ENCODE results near the gene XG. TPM values are rescaled to one million over a fixed set of nuclear protein-coding genes. Genes with fewer than 3 reads are reported as not detected.
"Not testable (repeated sequence)": the region's sequence is repeated elsewhere in the genome, so short reads cannot be mapped to it uniquely, and the experiment has no call there.

Gene XG
- total and polyA plus RNA-seq, 2 of the 8 experiments (the other 6 are each of a cell fraction or from before 2014, with no cell fraction given) = 0.33 to 0.78 TPM

DNA sequence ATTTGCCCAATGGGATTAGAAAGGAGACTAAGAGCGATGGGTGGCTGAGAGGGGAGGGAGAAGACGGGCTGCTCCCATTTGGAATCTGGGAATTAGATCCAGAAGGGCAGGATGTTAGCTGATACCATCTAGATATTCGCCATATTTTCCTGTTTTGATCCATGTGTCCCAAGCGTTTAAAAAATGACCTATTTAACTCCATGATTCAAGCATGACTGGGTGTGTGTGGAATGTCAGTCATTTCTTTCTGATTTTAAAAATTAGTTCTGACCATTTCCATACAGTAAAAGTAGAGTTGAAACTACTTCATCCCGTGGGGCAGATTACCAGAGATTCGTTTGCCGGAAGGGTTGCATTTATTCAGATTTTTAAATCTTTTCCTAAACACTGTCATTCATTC lies 601 bp downstream of the XG start:
- H2BK5ac ChIP-seq (ENCODE audit: low read depth, low read length); H3K27ac ChIP-seq (ENCODE audit: low read depth, low read length); H3K56ac ChIP-seq (replicated peaks; ENCODE audit: insufficient read length, low read depth, low read length); H3K23me2 ChIP-seq (ENCODE audit: low read depth, low read length); DNase-seq (ENCODE audit: low read depth in 1 of 2, low spot score in 2 of 2); CTCF ChIA-PET (ENCODE audit: partially characterized antibody); H3K9me3 ChIP-seq (ENCODE audit: insufficient read depth in 2 of 2, low read depth in 1 of 2, low read length in 1 of 2); H3K14ac ChIP-seq (ENCODE audit: insufficient read length); H2AK5ac ChIP-seq (ENCODE audit: low read depth, low read length); H3K4me3 ChIP-seq (ENCODE audit: extremely low read depth in 1 of 4, insufficient read depth in 2 of 4, low read depth in 3 of 4, low read length in 4 of 4); H4K8ac ChIP-seq (ENCODE audit: extremely low read depth, insufficient read depth, low read length); H3K79me1 ChIP-seq (ENCODE audit: low read depth, low read length); FAIRE-seq; H4K91ac ChIP-seq (replicated peaks; ENCODE audit: insufficient read length, low read length); H2BK15ac ChIP-seq (ENCODE audit: low read length); H3K36me3 ChIP-seq (ENCODE audit: control insufficient read depth in 2 of 4, insufficient read depth in 4 of 4, low read length in 3 of 4); POLR2A ChIA-PET (ENCODE audit: partially characterized antibody); H3K18ac ChIP-seq (ENCODE audit: extremely low read depth, low read length); H3K4me1 ChIP-seq (replicated peaks in 1 of 4; ENCODE audit: control insufficient read depth in 3 of 4, insufficient read depth in 4 of 4, low read length in 3 of 4); H4K5ac ChIP-seq (ENCODE audit: insufficient read length, low read depth, low read length); H3K4ac ChIP-seq (replicated peaks; ENCODE audit: insufficient read length, low read depth, low read length); H3K23ac ChIP-seq (ENCODE audit: insufficient read length); H2AFZ ChIP-seq (ENCODE audit: low read length); H2BK120ac ChIP-seq (replicated peaks; ENCODE audit: low read depth, low read length); H4K20me1 ChIP-seq (replicated peaks in 1 of 2; ENCODE audit: control insufficient read depth in 1 of 2, insufficient read depth in 2 of 2, low read length in 2 of 2); H3K79me2 ChIP-seq (ENCODE audit: control insufficient read depth in 1 of 2, insufficient read depth in 2 of 2, low read length in 2 of 2); H2BK20ac ChIP-seq (ENCODE audit: low read length); H3K4me2 ChIP-seq (ENCODE audit: insufficient read depth in 1 of 2, low read depth in 2 of 2, low read length in 2 of 2); H3K27me3 ChIP-seq (replicated peaks in 1 of 4; ENCODE audit: control insufficient read depth in 3 of 4, extremely low read depth in 1 of 4, insufficient read depth in 3 of 4, low read length in 3 of 4); H3K9ac ChIP-seq (replicated peaks in 1 of 4; ENCODE audit: extremely low read depth in 1 of 4, low read depth in 3 of 4, low read length in 3 of 4); H2BK12ac ChIP-seq (ENCODE audit: low read depth, low read length): not testable (repeated sequence)
- WGBS, 2 experiments (ENCODE audit: extremely low coverage in 1 of 2, insufficient coverage in 1 of 2, insufficient read length in 1 of 2, insufficient replicate concordance in 2 of 2, low coverage in 1 of 2, low lambda C conversion rate in 2 of 2, missing lambda C conversion rate in 1 of 2) = 89% methylated on average over 6 of the region's 7 CpGs; no CpG with 5 or more reads in 1 of the 2 experiments

DNA sequence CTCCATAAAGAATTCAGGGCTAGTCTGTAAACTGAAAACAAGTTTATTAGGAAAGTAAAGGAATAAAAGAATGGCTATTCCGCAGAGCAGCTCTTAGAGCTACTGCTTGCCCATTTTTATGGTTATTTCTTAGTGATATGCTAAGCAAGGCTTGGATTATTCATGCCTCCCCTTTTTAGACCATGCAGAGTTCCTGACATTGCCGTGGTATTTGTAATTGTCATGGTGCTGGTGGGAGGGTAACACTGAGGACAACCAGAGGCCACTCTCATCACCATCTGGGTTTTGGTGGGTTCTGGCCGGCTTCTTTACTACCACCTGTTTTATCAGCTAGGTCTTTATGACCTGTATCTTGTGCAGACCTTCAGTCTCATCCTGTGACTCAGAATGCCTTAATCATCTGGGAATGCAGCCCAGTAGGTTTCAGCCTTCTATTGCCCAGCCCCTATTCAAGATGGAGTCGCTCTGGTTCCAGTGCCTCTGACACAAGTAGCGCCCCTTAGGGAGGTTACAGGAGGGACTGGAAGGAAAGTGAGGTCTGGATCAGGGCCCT lies 3.4 kb downstream of the XG start:
- H3K79me1 ChIP-seq (ENCODE audit: low read depth, low read length); H3K9me3 ChIP-seq (ENCODE audit: insufficient read depth in 2 of 2, low read depth in 1 of 2, low read length in 1 of 2); H3K14ac ChIP-seq (ENCODE audit: insufficient read length); H3K4me1 ChIP-seq (replicated peaks in 1 of 4; ENCODE audit: control insufficient read depth in 3 of 4, insufficient read depth in 4 of 4, low read length in 3 of 4); H2AFZ ChIP-seq (ENCODE audit: low read length); H3K4ac ChIP-seq (replicated peaks; ENCODE audit: insufficient read length, low read depth, low read length); H3K27ac ChIP-seq (ENCODE audit: low read depth, low read length); H4K91ac ChIP-seq (replicated peaks; ENCODE audit: insufficient read length, low read length); H4K20me1 ChIP-seq (replicated peaks in 1 of 2; ENCODE audit: control insufficient read depth in 1 of 2, insufficient read depth in 2 of 2, low read length in 2 of 2); DNase-seq (ENCODE audit: low read depth in 1 of 2, low spot score in 2 of 2); FAIRE-seq; H3K79me2 ChIP-seq (ENCODE audit: control insufficient read depth in 1 of 2, insufficient read depth in 2 of 2, low read length in 2 of 2); CTCF ChIA-PET (ENCODE audit: partially characterized antibody); H2BK5ac ChIP-seq (ENCODE audit: low read depth, low read length); H2AK5ac ChIP-seq (ENCODE audit: low read depth, low read length); H3K23ac ChIP-seq (ENCODE audit: insufficient read length); H3K9ac ChIP-seq (replicated peaks in 1 of 4; ENCODE audit: extremely low read depth in 1 of 4, low read depth in 3 of 4, low read length in 3 of 4); POLR2A ChIA-PET (ENCODE audit: partially characterized antibody); H2BK12ac ChIP-seq (ENCODE audit: low read depth, low read length); H4K5ac ChIP-seq (ENCODE audit: insufficient read length, low read depth, low read length); H3K23me2 ChIP-seq (ENCODE audit: low read depth, low read length); H3K56ac ChIP-seq (replicated peaks; ENCODE audit: insufficient read length, low read depth, low read length); H4K8ac ChIP-seq (ENCODE audit: extremely low read depth, insufficient read depth, low read length); H3K18ac ChIP-seq (ENCODE audit: extremely low read depth, low read length); H2BK120ac ChIP-seq (replicated peaks; ENCODE audit: low read depth, low read length); H3K4me3 ChIP-seq (ENCODE audit: extremely low read depth in 1 of 4, insufficient read depth in 2 of 4, low read depth in 3 of 4, low read length in 4 of 4); H3K4me2 ChIP-seq (ENCODE audit: insufficient read depth in 1 of 2, low read depth in 2 of 2, low read length in 2 of 2); H2BK15ac ChIP-seq (ENCODE audit: low read length); H3K27me3 ChIP-seq (replicated peaks in 1 of 4; ENCODE audit: control insufficient read depth in 3 of 4, extremely low read depth in 1 of 4, insufficient read depth in 3 of 4, low read length in 3 of 4); H2BK20ac ChIP-seq (ENCODE audit: low read length); H3K36me3 ChIP-seq (ENCODE audit: control insufficient read depth in 2 of 4, insufficient read depth in 4 of 4, low read length in 3 of 4): not testable (repeated sequence)
- 57% methylated on average over 4 of the region's 5 CpGs; no CpG with 5 or more reads in 1 of the 2 experiments for WGBS, 2 experiments (ENCODE audit: extremely low coverage in 1 of 2, insufficient coverage in 1 of 2, insufficient read length in 1 of 2, insufficient replicate concordance in 2 of 2, low coverage in 1 of 2, low lambda C conversion rate in 2 of 2, missing lambda C conversion rate in 1 of 2)
